H1 (cell line): ENCODE results near the gene ANXA9.

Source experiments
- ASH2L ChIP-seq: fragments of 200-600, 300-600 bp; sonication (generic); IDR thresholded peaks from one replicate; pipeline ENCODE4 v1.7.1; 2017; ENCODE audit warnings: low read length
- BRCA1 ChIP-seq: IDR thresholded peaks from 2 replicates; pipeline ENCODE4 v1.6.1; 2012; ENCODE audit warnings: low read depth, low read length, improper control_type of control experiment
- CTCF ChIP-seq, 3 experiments: IDR thresholded peaks; 1 replicate in 2 of 3; 2 replicates in 1 of 3; pipeline versions ENCODE4 v1.5.1 to v1.6.1; 2011; ENCODE audit warnings: low read length in 3 of 3, mild to moderate bottlenecking in 3 of 3, inconsistent platforms in 2 of 3, low read depth in 1 of 3, moderate library complexity in 1 of 3; ENCODE audit not compliant: insufficient read depth in 1 of 3; ENCODE audit errors: control extremely low read depth in 1 of 3
- EP300 ChIP-seq, 2 experiments: IDR thresholded peaks; 1 replicate in 1 of 2; 2 replicates in 1 of 2; pipeline ENCODE4 v1.6.1; 2011 to 2012; ENCODE audit warnings: low read depth in 2 of 2, low read length in 2 of 2, mild to moderate bottlenecking in 2 of 2, borderline replicate concordance in 1 of 2, inconsistent platforms in 1 of 2, moderate library complexity in 1 of 2
- KDM1A ChIP-seq: fragments of 200-600, 300-600 bp; sonication (generic); IDR thresholded peaks from 2 replicates; pipeline ENCODE4 v1.7.1; 2016; ENCODE audit warnings: mild to moderate bottlenecking, low read length, borderline replicate concordance
- MAFK ChIP-seq: IDR thresholded peaks from 2 replicates; pipeline ENCODE4 v1.6.1; 2012; ENCODE audit warnings: low read depth, mild to moderate bottlenecking, improper control_type of control experiment, low read length
- MAX ChIP-seq: IDR thresholded peaks from 2 replicates; pipeline ENCODE4 v1.6.1; 2012; ENCODE audit warnings: inconsistent platforms
- POLR2A ChIP-seq, 2 experiments: IDR thresholded peaks; 1 replicate in 1 of 2; 2 replicates in 1 of 2; pipeline ENCODE4 v1.6.1; 2011; ENCODE audit warnings: low read depth in 2 of 2, low read length in 2 of 2, mild to moderate bottlenecking in 2 of 2; ENCODE audit errors: control extremely low read depth in 1 of 2
- POU5F1 ChIP-seq: IDR thresholded peaks from 2 replicates; pipeline ENCODE4 v1.6.1; 2011; ENCODE audit warnings: low read depth, mild to moderate bottlenecking, low read length, moderate library complexity
- TF ChIP-seq, protein P1 (sequence below): IDR thresholded peaks from 2 replicates; pipeline ENCODE4 v1.6.1; 2011; ENCODE audit warnings: low read depth, mild to moderate bottlenecking, low read length; ENCODE audit not compliant: insufficient read depth
- TF ChIP-seq, protein P2 (sequence below): fragments of 300-600 bp; sonication (generic); IDR thresholded peaks from 2 replicates; pipeline ENCODE4 v1.7.1; 2012; ENCODE audit warnings: low read length, moderate library complexity, mild to moderate bottlenecking, inconsistent platforms; ENCODE audit not compliant: insufficient replicate concordance

GRCh38 chr1:150976879-150977694 is 5.0 kb upstream of the ANXA9 start:
- TF ChIP-seq MAFK = no peak
- TF ChIP-seq POLR2A (IDR thresholded peaks at IDR 0.05; ENCODE audit: control extremely low read depth in 1 of 2, low read depth in 2 of 2, low read length in 2 of 2) = no peak; a peak in 1 of 3 replicates
- TF ChIP-seq MAX = 0 out of 2 replicates have a peak, but pooled peaks have one; percentile 23
- TF ChIP-seq EP300 (IDR thresholded peaks at IDR 0.05; ENCODE audit: borderline replicate concordance in 1 of 2, low read depth in 2 of 2, low read length in 2 of 2) = no peak
- TF ChIP-seq BRCA1 = no peak
- no peak for TF ChIP-seq ASH2L
- TF ChIP-seq CTCF (IDR thresholded peaks at IDR 0.05; ENCODE audit: control extremely low read depth in 1 of 3, insufficient read depth in 1 of 3, low read depth in 1 of 3, low read length in 3 of 3) = no peak
- TF ChIP-seq, protein P1, sequence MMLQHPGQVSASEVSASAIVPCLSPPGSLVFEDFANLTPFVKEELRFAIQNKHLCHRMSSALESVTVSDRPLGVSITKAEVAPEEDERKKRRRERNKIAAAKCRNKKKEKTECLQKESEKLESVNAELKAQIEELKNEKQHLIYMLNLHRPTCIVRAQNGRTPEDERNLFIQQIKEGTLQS = no peak
- TF ChIP-seq, protein P2, sequence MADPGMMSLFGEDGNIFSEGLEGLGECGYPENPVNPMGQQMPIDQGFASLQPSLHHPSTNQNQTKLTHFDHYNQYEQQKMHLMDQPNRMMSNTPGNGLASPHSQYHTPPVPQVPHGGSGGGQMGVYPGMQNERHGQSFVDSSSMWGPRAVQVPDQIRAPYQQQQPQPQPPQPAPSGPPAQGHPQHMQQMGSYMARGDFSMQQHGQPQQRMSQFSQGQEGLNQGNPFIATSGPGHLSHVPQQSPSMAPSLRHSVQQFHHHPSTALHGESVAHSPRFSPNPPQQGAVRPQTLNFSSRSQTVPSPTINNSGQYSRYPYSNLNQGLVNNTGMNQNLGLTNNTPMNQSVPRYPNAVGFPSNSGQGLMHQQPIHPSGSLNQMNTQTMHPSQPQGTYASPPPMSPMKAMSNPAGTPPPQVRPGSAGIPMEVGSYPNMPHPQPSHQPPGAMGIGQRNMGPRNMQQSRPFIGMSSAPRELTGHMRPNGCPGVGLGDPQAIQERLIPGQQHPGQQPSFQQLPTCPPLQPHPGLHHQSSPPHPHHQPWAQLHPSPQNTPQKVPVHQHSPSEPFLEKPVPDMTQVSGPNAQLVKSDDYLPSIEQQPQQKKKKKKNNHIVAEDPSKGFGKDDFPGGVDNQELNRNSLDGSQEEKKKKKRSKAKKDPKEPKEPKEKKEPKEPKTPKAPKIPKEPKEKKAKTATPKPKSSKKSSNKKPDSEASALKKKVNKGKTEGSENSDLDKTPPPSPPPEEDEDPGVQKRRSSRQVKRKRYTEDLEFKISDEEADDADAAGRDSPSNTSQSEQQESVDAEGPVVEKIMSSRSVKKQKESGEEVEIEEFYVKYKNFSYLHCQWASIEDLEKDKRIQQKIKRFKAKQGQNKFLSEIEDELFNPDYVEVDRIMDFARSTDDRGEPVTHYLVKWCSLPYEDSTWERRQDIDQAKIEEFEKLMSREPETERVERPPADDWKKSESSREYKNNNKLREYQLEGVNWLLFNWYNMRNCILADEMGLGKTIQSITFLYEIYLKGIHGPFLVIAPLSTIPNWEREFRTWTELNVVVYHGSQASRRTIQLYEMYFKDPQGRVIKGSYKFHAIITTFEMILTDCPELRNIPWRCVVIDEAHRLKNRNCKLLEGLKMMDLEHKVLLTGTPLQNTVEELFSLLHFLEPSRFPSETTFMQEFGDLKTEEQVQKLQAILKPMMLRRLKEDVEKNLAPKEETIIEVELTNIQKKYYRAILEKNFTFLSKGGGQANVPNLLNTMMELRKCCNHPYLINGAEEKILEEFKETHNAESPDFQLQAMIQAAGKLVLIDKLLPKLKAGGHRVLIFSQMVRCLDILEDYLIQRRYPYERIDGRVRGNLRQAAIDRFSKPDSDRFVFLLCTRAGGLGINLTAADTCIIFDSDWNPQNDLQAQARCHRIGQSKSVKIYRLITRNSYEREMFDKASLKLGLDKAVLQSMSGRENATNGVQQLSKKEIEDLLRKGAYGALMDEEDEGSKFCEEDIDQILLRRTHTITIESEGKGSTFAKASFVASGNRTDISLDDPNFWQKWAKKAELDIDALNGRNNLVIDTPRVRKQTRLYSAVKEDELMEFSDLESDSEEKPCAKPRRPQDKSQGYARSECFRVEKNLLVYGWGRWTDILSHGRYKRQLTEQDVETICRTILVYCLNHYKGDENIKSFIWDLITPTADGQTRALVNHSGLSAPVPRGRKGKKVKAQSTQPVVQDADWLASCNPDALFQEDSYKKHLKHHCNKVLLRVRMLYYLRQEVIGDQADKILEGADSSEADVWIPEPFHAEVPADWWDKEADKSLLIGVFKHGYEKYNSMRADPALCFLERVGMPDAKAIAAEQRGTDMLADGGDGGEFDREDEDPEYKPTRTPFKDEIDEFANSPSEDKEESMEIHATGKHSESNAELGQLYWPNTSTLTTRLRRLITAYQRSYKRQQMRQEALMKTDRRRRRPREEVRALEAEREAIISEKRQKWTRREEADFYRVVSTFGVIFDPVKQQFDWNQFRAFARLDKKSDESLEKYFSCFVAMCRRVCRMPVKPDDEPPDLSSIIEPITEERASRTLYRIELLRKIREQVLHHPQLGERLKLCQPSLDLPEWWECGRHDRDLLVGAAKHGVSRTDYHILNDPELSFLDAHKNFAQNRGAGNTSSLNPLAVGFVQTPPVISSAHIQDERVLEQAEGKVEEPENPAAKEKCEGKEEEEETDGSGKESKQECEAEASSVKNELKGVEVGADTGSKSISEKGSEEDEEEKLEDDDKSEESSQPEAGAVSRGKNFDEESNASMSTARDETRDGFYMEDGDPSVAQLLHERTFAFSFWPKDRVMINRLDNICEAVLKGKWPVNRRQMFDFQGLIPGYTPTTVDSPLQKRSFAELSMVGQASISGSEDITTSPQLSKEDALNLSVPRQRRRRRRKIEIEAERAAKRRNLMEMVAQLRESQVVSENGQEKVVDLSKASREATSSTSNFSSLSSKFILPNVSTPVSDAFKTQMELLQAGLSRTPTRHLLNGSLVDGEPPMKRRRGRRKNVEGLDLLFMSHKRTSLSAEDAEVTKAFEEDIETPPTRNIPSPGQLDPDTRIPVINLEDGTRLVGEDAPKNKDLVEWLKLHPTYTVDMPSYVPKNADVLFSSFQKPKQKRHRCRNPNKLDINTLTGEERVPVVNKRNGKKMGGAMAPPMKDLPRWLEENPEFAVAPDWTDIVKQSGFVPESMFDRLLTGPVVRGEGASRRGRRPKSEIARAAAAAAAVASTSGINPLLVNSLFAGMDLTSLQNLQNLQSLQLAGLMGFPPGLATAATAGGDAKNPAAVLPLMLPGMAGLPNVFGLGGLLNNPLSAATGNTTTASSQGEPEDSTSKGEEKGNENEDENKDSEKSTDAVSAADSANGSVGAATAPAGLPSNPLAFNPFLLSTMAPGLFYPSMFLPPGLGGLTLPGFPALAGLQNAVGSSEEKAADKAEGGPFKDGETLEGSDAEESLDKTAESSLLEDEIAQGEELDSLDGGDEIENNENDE = no peak
- no peak for TF ChIP-seq POU5F1
- TF ChIP-seq KDM1A = no peak
